Gastroesophageal sphincter (tissue), 4 donors: ENCODE results near the gene ZSCAN32. TPM values are rescaled to one million over a fixed set of nuclear protein-coding genes. Genes with fewer than 3 reads are reported as not detected.

ENCODE experiments used
- ATAC-seq: fragments of 150-250 bp; one replicate; pipeline ENCODE4 v1.9.1; 2016; ENCODE audit warnings: mild to moderate bottlenecking, moderate library complexity
- H3K27ac ChIP-seq, 4 donors: fragments of 200-600 bp; sonication (generic) in 3 of 4; 1 replicate in 3 of 4; 2 replicates in 1 of 4; pipeline ENCODE4 v1.5.1; 2016 to 2019
- H3K27me3 ChIP-seq: fragments of 200-600 bp; sonication (generic); one replicate; pipeline ENCODE4 v1.5.1; 2019
- H3K36me3 ChIP-seq, 2 donors: fragments of 200-600 bp; sonication (generic); one replicate each; pipeline ENCODE4 v1.5.1; 2019; ENCODE audit warnings: control low read depth in 1 of 2
- H3K4me1 ChIP-seq, 3 donors: fragments of 200-600 bp; sonication (generic); 1 replicate in 2 of 3; 2 replicates in 1 of 3; pipeline ENCODE4 v1.5.1; 2016 to 2019; ENCODE audit warnings: control low read depth in 2 of 3
- H3K4me3 ChIP-seq, 2 donors: fragments of 200-600 bp; sonication (generic); one replicate each; pipeline ENCODE4 v1.5.1; 2019; ENCODE audit warnings: mild to moderate bottlenecking in 1 of 2, moderate library complexity in 1 of 2
- H3K9me3 ChIP-seq, 3 donors: fragments of 200-600 bp; sonication (generic); one replicate each; pipeline ENCODE4 v1.5.1; 2017 to 2019; ENCODE audit warnings: control low read depth in 2 of 3
- CTCF ChIP-seq, 4 experiments: fragments of 200-600 bp in 2 of 4; fragments of 450-650 bp in 2 of 4; sonication (generic) in 1 of 4; IDR thresholded peaks; one replicate each; pipeline ENCODE4 v1.5.1; 2017 to 2019; ENCODE audit warnings: antibody characterized with exemption in 4 of 4, mild to moderate bottlenecking in 2 of 4, moderate library complexity in 2 of 4
- EP300 ChIP-seq: sonication (generic); formaldehyde crosslinking; IDR thresholded peaks from one replicate; pipeline ENCODE4 v1.6.1; 2017; ENCODE audit warnings: antibody characterized with exemption, mild to moderate bottlenecking
- POLR2A ChIP-seq, 2 donors: fragments of 450-650 bp; IDR thresholded peaks; one replicate each; pipeline ENCODE4 v1.6.1; 2017; ENCODE audit warnings: antibody characterized with exemption in 2 of 2, mild to moderate bottlenecking in 2 of 2, moderate library complexity in 1 of 2
- POLR2AphosphoS5 ChIP-seq: sonication (generic); formaldehyde crosslinking; IDR thresholded peaks from one replicate; pipeline ENCODE4 v1.6.1; 2017; ENCODE audit warnings: antibody characterized with exemption
- WGBS, 2 donors: methylation state at CpG; one replicate each; pipeline ENCODE4 v1.1.5; 2018; ENCODE audit warnings: low coverage in 1 of 2; 5-methylcytosine and 5-hydroxymethylcytosine counted together
- total RNA-seq, 4 donors: library from RNA; depleted of rRNA; stranded (reverse); fragments of >200 nt; gene quantifications; one replicate each; pipeline ENCODE4 v1.1.0, GENCODE V29; 2016

The ZSCAN32 gene
- total RNA-seq, 4 donors from 2014 or later: 11.4 to 25.5 (median 14.0) TPM

- Histone ChIP-seq H3K27ac (no peak overlapping the region), H3K36me3 (peaks cover 0 to 48% of the 10 kb centered on the region in 2 donors), H3K27me3 (peaks cover 5% of the 10 kb centered on the region), H3K4me3 (no peak overlapping the region), H3K4me1 (no peaks in the 10 kb centered on the region), H3K9me3 (peaks cover 0 to 26% (median 0%) of the 10 kb centered on the region in 3 donors)
- ATAC-seq: no peak
- TF ChIP-seq POLR2A (IDR thresholded peaks at IDR 0.05): no peak
- TF ChIP-seq EP300: no peak
- TF ChIP-seq CTCF (IDR thresholded peaks at IDR 0.05): no peak
- no peak for TF ChIP-seq POLR2AphosphoS5
Measured at GRCh38 chr16:3434373-3434772, 33.6 kb upstream of the ZSCAN32 start.

GRCh38 chr16:3431779-3432219 is 31.0 kb upstream of the ZSCAN32 start:
- H3K4me1 ChIP-seq: no peaks in the 10 kb centered on the region
- WGBS, 2 donors: 52% methylated on average over 15 of the region's 26 CpGs; no CpG with 5 or more reads in 1 of the 2 donors
- H3K27me3 ChIP-seq: peaks cover 5% of the 10 kb centered on the region
- no peak overlapping the region for H3K27ac ChIP-seq
- peak overlapping the region in 1 of 2 donors; percentile 35 for H3K4me3 ChIP-seq
- peaks cover 0 to 30% of the 10 kb centered on the region in 2 donors for H3K36me3 ChIP-seq
- H3K9me3 ChIP-seq: peaks cover 0 to 15% (median 0%) of the 10 kb centered on the region in 3 donors
- ATAC-seq: no peak
- TF ChIP-seq CTCF (IDR thresholded peaks at IDR 0.05) (no peak), POLR2AphosphoS5 (no peak), POLR2A (IDR thresholded peaks at IDR 0.05) (no peak), EP300 (no peak)

DNA sequence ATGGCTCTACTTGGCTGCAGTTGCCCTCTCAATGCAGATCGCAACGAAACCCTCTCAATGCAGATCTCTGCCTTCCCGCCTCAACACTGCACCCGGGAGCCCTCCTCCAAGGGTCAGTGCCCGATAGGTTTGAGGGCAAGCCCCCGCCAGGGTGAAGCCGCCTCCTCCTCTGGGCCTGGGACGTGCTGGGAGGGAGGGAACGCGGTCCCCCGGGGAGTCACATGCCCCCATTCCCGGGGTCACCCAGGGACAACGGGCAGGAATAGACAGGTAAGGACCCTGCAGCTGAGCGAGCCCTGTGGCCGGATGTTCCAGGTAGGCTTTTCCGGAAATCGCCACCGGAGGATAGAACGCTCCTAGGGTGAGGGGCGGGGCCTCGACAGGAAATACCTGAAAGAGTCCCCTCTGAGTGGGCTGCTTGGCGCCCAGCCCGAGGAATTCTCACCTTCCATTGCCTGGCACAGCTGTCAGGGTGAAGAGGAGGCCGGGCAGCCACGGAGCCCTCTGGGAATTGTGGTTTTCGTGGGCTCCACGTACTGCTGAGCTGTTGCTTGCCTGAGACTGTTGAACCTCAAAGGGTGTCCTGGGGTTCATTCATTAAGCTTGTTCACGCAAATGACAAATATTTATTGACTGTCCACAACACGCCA is 13.1 kb upstream of the ZSCAN32 start:
- no peak overlapping the region for H3K27ac ChIP-seq
- 36 to 48% methylated on average over 6 of the region's 29 CpGs for WGBS, 2 donors
- no peak for TF ChIP-seq POLR2AphosphoS5
- TF ChIP-seq CTCF (IDR thresholded peaks at IDR 0.05): no peak
- no peak for TF ChIP-seq POLR2A (IDR thresholded peaks at IDR 0.05)
- ATAC-seq: no peak
- peaks cover under 1 to 26% of the 10 kb centered on the region in 2 donors for H3K36me3 ChIP-seq
- no peak overlapping the region for H3K4me3 ChIP-seq
- H3K9me3 ChIP-seq: peaks cover 3 to 98% (median 5%) of the 10 kb centered on the region in 3 donors
- H3K27me3 ChIP-seq: no peaks in the 10 kb centered on the region
- H3K4me1 ChIP-seq: no peaks in the 10 kb centered on the region

- H3K9me3 ChIP-seq: peaks cover 6 to 98% (median 8%) of the 10 kb centered on the region in 3 donors
- H3K27me3 ChIP-seq: no peaks in the 10 kb centered on the region
- 96 to 100% methylated on average over 6 to 12 of the region's 12 CpGs for WGBS, 2 donors
- H3K27ac ChIP-seq: no peak overlapping the region
- peaks cover 9 to 78% of the 10 kb centered on the region in 2 donors for H3K36me3 ChIP-seq
- no peak for TF ChIP-seq POLR2AphosphoS5
- no peak for TF ChIP-seq EP300
- TF ChIP-seq POLR2A (IDR thresholded peaks at IDR 0.05): no peak
- no peak for TF ChIP-seq CTCF (IDR thresholded peaks at IDR 0.05)
- H3K4me3 ChIP-seq: no peak overlapping the region
- peaks cover 0 to 8% (median 0%) of the 10 kb centered on the region in 3 donors for H3K4me1 ChIP-seq
- no peak for ATAC-seq
Measured at GRCh38 chr16:3408561-3409197, 7.9 kb upstream of the ZSCAN32 start.
